ENCODE measurements around the gene TAOK3.

Gene TAOK3

DNA sequence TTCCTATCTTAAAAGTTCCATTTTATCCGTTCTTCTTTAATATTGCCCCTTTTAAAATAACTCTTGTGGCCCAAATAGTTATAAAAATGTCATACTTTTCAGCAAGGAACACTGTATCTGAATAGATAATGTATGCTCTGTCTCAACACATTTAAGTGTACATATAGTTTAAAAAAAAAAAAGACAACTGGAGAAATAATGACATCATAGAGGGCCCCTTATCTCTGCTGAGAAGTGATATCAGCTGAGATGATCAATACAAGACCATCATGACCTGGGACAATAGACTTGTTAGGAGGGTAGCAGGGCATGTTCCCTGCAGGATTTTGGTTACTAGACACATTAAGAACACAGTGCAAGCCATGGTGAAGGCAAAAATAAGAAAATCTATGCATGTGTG, 159.3 kb downstream of the TAOK3 start:
- DNase-seq, result no peak

DNA sequence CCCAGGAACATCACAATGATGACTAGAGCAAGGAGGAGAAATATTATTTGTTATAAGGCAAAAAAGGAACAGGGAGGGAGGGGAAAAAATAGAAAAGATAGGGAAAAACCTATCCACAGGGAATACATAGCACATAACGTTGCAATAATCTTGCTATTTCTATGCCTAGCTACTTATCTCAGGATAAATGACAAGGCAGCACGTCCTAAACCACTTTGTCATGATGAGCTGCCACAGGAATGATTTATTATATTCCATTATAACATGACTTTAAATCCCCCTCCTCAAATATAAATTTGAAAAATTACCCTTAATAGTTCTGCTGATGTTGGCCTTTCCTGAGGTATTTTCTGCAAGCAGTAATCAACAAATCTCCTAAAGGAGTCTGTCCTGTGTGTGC, 160.1 kb downstream of the TAOK3 start:
- DNase-seq, result no peak

DNA sequence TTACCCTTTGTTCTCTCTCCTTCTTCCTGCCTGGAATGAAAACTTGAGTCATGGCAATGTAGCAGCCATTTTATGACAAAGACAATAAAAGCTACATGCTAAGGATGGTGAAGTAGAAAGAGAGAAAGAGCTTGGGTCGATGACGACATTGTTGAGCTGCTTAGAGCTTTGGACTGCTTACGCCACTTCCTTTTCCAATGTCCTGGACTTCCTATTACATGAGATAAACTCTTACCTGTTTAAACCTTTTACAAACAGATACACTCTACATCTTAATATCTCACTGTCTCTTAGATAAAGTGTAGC, 166.6 kb downstream of the TAOK3 start:
- no peak for DNase-seq

DNA sequence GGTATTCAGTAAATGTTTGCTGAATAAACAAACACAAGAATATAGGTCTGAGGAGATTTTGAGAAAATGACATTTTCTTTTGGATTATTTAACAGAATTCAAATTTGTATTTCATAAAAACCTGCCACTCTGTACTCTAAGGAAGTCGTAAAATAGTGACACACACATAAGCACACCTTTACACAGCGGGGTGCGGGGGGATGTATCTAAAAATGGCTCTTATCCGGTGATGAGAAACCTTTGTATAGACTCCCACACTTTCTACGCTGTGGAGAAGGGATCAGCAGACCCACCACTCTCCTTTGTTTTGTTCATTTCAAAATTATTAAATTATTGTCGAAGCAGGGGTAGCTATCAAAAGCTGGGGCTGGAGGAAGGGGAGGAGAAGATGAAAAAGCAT, 178.7 kb downstream of the TAOK3 start:
- DNase-seq, result no peak

DNA sequence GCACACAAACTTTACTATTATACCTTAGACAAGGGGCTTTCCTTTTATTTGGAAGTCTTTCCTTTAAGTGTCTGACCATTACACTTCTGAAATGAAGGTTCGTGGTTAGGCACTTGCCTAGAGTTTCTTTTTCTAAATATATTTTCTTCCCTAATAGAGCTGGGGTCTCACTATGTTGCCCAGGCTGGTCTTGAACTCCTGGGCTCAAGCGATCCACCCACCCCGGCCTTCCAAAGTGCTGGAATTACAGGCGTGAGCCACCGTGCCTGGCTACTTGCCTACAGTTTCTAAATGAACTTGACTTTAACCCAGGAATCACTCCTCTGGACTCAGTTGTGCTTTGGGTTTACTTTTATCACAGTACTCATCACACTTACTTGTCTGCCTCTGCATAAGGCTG, 179.2 kb downstream of the TAOK3 start:
- no peak for DNase-seq

DNA sequence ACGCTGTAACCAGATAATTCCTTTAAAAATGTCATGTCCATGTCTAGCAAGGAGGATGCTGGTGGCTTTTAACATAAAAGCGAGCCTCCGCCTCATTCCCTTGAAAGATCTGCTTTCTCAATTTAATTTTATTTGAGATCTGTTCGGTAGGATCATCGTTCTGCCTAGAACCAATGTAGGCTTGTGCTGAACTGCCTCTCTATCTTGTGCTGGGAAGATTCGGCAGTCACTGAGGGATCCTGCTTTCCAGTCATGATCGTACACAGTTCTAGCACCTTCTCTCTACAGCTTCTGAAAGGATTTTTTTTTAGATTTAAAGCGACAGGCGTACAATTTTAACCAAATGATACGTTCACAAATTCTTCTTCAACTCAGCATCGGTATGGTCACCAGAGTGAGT, 182.4 kb downstream of the TAOK3 start:
- DNase-seq, result peak in 33 of 56 donors; percentile 1 to 68 (median 21)

DNA sequence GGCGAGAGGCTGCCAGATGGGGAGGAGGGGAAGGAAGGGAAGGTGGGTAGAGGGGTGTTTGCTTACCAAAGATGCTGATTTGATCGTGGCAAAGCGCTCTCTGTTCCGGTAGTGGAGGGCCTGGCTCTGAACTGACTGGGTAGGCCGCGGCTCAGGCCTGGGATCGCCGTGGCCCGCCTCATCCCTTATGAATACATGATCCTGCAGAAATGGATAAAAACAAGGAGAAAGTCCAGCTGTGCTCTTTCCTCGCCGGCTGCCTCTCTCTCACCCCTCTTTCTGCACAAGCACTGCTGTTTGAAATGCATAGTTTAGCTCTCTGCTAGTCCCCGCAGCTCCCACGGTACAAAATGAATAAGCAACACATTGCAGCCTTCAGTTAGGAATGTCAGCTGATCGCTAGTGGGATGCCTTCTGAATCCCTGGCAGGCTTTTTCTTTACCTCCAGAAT, 182.9 kb downstream of the TAOK3 start:
- DNase-seq, result peak in 54 of 56 donors; percentile 9 to 90 (median 44)

DNA sequence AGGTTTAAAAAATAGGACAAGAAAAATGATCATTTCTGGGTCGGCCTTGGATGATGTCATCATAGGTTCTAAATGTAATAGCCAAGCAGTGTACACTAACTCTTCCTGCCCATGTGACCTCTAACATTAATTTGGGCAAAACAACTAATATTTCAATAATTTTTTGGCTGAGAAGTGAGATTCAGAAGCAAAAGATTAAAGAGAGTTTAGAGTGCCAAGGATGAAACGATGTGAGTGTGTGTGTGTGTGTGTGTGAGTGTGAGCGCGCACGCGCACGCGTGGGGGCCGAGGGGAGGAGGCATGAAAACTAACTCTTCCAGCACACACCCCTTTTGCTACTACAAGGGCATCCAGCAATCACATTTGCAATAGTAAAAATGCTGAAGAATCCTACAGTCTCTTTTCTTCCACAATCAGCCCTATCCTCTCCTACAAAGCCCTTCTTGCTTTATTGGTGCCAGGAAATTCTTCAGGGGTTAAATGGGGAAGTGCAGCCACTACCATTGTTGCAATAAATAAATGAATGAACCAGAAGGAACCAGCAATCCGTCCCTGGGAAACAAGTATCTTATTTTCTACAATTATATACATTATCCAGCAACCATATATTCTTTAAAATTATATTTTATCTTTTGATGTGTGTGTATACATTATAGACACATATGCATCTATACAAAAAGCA, 183.9 kb downstream of the TAOK3 start:
- DNase-seq, result peak in 52 of 56 donors; percentile 3 to 75 (median 40)

DNA sequence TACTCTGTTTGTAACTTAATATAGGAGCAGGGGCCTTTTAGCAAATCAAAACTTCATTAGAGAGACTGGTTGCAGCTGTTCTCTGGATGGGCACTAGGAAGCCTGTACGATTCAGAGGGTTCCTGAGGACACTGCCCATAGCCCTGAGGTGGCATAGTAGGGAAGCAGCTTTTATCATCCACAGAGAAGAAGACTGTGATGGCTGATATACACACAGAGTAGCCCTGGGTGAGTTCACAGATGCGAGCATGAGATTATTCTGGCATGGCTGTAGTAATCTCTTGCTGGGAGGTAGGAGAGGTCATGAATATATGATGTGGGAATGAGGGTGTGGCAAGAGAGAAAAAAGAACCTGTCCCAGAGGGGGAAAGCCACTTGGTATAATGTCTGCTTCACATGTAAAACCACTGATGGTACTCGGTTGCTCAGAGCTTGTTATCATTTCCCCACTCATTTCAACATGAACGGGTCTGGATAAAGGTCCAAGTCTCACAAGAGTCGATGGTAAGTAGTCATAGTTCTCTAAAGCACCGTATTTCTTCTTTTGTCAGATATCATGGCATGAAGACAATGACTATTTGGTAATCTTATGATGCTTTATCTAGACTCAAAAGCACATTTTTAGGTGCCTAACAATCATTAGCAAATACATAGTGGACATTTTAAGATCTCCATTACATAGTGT, 184.8 kb downstream of the TAOK3 start:
- DNase-seq, result peak in 3 of 56 donors; percentile 2 to 9 (median 8)

DNA sequence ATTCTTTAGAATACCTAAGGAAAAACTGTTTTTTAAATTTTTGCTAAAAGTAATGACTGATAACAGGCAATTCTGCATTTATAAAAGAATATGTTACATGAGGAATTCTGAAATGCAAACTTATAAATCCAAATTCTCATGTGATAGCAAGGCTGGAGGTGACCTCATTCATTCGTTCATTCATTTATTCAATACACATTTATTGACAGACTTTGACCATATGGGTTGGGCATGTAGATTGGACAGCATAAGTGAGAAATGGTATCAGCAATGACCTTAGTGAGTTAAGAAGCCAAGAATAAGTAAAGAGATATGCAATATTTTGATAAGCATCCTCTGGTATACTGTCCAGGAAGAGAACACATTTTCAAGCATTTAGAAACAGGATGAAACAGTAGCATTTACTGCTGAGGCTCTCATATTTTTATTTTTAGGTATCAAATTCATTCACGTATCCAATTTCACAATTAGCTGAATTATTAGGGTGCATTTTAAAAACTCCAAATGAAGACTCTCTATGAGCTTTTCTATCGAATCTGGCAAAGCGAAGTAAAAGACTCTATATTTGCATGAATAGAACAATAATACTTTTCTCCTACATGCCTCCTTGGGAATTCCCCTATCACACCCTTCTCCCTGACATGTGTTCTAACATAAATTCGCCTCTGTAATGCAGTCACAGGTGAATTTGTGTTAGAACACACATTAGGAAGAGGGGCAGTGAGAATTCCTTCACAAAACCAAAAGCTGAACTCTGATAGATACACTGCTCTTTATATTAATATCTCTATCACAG, 186.9 kb downstream of the TAOK3 start:
- DNase-seq, result no peak

DNA sequence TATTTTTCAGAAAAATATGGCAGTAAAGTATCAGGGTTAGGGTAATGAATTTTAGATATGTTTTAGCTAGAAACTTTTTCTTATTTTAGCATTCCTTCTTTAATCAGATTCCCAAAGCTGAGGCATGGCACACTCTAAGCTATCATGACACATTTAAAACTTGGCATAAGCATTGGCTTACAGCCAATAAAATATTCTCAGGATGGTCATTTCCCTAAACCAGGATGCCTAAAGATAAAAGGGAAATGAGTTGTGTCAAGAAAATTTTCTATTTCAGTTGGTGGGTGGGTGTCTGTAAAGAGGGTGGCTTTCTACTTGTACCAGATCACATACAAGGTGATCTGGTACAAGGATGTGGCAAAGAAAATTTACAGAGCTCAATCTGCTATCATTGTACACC, 189.0 kb downstream of the TAOK3 start:
- DNase-seq, result no peak

DNA sequence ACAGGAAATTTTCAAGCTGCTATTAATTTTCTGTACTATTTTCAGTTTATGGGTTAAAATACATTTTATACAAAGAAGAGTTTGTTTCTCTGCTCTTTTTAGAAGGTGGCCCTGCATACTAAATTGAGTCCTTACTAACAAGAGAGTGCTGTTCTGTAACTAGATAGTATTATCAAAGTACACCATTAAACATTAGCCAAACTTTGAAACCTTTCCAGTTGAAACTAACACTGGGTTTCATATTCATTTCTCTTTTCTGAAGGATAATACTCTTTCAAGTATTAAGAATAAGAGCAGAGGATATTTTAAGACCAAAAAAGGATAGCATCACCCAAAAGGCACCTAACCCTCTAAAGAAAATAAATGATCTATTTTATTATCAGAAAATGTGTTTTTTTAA, 189.6 kb downstream of the TAOK3 start:
- no peak for DNase-seq

DNA sequence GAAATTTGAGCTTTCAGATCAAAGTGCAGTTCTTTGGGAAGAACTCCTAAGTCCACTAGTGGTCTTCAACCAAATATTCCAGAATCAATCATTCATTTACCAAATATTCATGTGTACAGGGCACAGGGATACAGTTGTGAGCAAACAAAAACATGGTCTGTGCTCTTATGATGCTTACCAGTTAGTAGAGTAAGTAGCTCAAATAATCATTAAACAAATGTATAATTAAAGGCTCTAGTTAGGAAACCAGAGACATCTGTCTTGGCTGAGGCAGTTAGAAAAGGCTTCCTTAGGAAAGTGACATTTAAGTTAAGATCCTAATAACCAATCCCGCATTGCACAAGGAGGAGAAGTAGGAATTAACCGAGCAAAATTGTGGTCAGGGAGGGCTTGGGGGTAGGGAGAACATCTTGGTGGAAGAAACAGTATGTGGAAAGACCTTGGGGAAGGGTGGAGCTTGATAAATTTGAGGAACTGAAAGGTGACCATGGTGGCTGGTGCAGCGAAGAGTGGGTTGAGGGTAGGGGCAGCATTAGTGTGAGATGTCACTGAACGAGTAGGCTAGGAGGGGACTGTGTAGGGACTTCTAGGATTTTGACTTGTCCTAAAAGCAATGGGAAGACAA, 196.8 kb downstream of the TAOK3 start:
- DNase-seq, result no peak

DNA sequence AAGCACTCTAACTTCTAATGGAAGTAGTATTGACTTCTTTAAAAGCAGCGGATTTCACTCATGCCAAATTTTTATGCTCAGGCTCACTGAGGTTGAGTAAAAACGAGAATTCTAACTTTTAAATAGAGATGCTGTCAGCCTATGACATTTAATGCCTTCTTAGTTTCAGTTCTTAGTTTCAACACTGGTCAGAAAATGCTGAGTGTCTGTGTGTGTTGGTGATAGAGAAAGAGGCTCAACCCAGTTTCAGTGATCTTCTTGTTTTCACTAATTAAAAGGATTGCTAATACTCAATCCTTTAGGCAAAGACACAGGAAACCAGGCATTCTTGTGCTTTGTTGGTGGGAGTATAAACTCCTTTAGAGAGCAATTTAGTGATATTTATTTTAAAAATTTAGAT, 205.8 kb downstream of the TAOK3 start:
- no peak for DNase-seq

DNA sequence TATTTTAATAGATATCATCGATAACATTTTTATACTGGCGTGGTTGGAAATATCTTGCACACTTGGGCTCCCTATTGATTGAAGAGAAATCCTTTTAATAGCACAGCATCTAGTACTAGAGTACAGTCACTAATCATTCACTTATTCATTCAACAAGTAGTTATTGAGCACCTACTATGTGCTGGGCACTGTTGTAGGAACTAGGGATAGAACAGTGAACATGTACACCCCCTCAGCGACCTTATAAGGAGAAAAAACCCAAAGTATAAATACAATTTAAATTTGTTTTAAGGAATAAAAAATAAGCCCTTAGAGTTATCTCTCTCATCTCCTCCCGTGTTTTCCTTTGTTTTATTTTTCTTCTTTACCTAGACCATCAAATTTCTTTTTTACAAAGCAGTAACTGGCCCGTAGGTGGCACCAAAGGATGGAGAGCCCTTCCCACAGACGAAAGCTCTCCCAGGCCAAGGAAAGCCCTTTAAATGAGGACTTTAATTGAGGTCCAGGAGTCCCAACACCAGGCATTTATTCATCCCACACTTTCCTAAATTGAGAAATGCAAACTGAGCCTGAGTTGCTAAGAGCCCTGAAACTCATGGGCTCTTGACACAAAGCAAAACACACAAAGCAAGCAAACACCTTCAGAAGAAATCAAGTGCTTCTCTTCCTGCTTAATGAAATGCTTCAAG, 207.8 kb downstream of the TAOK3 start:
- DNase-seq, result peak in 5 of 56 donors; percentile 8 to 45 (median 19)

DNA sequence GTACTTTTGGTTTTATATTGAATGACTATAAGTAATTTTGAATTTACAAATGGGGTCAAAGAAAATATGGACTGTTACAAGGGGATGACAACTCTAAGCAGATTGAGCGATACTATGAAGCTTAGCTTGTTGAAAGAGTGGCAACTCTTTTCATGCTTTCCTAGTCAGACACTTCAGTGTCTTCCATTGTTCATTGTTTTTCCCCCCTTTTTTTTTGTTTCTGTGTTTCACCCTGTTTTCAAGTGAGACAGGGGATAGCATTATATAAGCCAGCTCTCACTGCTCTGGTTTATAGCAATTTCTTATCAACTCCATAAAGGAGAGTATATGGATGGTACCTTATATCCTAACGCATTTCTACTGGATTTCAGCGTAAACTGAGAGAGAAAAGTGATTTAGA, 212.2 kb downstream of the TAOK3 start:
- no peak for DNase-seq

DNA sequence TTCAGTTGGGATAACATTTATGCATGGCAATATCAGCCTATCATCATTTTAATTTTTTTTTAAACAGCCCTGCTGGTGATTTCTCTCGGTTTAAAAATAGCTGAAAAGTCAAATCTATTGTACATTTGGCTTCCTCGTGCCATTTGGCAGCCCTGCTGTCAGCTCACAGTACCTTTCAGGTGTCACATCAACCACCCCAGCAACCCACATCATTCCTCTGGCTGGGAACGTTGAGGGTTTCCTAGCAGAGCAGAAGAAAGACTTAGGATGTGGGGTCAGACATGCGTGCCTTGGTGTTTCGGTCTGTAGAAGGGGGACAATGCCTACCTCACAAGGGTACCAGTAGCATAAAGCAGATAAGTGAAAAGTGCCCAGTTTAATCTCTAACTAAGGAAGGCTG, 221.0 kb downstream of the TAOK3 start:
- DNase-seq, result no peak

DNA sequence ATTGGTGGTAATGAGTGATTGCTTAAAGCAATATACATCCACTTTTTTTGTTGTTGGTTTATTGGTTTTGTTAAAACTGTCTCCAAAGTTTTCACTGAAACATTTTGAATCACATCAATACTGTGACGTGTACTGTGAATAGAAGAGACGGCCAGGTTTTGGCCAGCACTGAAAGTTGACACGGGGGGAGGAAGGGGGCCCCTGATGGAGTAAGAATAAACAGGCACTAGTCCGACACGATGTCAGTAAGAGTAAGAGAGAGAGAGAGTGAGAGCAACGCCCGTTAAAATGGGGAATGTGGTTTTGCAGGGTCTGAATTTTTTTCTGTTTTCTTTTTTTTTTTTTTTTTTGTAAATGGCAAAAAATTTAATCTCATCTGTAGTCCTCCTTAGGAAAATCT, 222.1 kb downstream of the TAOK3 start:
- DNase-seq, result peak in 3 of 56 donors; percentile 6 to 14 (median 10)

DNA sequence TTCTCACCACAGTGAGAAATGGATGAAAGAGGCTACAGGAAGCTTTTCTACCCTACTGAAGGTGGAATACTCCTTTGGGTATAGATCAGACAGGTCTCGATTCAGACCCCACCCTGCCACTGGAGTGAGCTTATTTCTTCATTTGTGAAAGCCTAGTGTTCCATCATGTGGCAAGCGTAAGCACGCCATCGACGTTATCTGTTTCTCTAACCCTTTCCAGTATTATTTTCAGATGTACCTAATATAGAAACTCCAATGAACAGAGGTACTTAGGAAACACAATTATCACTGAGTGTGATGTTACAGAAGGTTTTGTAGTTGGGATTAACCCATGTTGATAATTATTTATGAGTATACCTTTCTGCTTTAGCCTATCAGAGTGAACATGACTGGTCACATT, 224.4 kb downstream of the TAOK3 start:
- DNase-seq, result no peak

DNA sequence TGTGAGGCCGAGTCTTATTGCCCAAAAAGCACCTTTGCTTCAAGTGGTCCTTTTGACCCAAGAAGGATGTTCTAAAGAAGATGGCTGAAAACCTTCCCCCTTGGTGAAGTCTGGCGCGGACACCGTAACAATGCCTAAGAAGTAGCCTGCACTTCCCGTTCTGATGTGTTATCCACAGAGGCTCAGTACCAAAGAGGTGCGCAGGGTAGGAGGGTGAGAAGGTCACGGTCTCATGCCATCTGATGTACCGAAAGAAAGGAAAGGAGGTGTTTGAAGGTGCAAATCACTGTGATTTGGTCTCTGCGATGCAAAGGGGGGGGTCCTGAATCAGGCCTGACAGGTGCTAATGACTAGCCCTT, 226.9 kb downstream of the TAOK3 start:
- no peak for DNase-seq

DNA sequence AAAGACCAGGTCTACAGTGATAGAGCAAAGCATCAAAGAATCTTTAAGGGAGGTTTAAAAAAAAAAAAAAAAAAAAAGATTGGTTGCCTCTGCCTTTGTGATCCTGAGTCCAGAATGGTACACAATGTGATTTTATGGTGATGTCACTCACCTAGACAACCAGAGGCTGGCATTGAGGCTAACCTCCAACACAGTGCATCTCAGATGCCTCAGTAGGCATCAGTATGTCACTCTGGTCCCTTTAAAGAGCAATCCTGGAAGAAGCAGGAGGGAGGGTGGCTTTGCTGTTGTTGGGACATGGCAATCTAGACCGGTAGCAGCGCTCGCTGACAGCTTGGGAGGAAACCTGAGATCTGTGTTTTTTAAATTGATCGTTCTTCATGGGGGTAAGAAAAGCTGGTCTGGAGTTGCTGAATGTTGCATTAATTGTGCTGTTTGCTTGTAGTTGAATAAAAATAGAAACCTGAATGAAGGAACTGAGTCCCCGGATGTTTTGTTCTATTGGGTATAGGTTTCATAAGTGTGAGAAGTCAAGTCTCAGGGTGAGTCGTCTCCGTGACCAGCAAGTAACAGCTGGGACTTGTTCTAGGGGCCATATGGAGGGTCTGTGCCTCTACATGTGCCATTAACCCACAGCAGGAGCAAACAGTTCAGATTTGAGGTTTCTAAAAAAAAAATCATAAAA, 227.5 kb downstream of the TAOK3 start:
- DNase-seq, result no peak

Data from amygdala (tissue), 56 donors.